H1 (cell line): ENCODE data around the gene PCCA. TPM values are rescaled to one million over a fixed set of nuclear protein-coding genes. Genes with fewer than 3 reads are reported as not detected.

Source experiments
- CTCF ChIA-PET: fragments of 300-600 bp; sonication (Branson Sonifier 250); formaldehyde crosslinking; loops from one replicate; lab custom pipeline; 2021; ENCODE audit not compliant: partially characterized antibody; lab: Charles Lee
- POLR2A ChIA-PET: fragments of 300-600 bp; sonication (Branson Sonifier 250); formaldehyde crosslinking; loops from one replicate; lab custom pipeline; 2021; ENCODE audit warnings: inconsistent platforms; ENCODE audit not compliant: partially characterized antibody; lab: Charles Lee
- DNase-seq, 2 experiments: peaks; one replicate each; pipeline versions ENCODE4 v3.0.0 to v3.0.0-alpha.2; 2010 to 2022; ENCODE audit warnings: low spot score in 2 of 2, low read depth in 1 of 2, mixed read lengths in 1 of 2
- FAIRE-seq: peaks from 2 replicates; lab custom pipeline; 2011; peaks lifted over from hg19 to GRCh38; lab: Jason Lieb, UNC
- H2AFZ ChIP-seq: 2 replicates; pipeline ENCODE4 v1.8.1; 2012; ENCODE audit warnings: low read length, inconsistent platforms
- H2AK5ac ChIP-seq: 2 replicates; pipeline ENCODE4 v1.6.1; 2013; ENCODE audit warnings: low read depth, low read length
- H2BK120ac ChIP-seq: replicated peaks from 2 replicates; pipeline ENCODE3; 2013; ENCODE audit warnings: low read depth, low read length, inconsistent platforms
- H2BK12ac ChIP-seq: 2 replicates; pipeline ENCODE4 v1.6.1; 2013; ENCODE audit warnings: low read depth, low read length
- H2BK15ac ChIP-seq: 2 replicates; pipeline ENCODE4 v1.6.1; 2013; ENCODE audit warnings: low read length
- H2BK20ac ChIP-seq: 2 replicates; pipeline ENCODE4 v1.6.1; 2013; ENCODE audit warnings: low read length
- H2BK5ac ChIP-seq: 2 replicates; pipeline ENCODE4 v1.6.1; 2013; ENCODE audit warnings: low read depth, low read length
- H3K14ac ChIP-seq: 2 replicates; pipeline ENCODE4 v1.6.1; 2013; ENCODE audit warnings: inconsistent platforms; ENCODE audit not compliant: insufficient read length
- H3K18ac ChIP-seq: 2 replicates; pipeline ENCODE4 v1.6.1; 2013; ENCODE audit warnings: low read length; ENCODE audit errors: extremely low read depth
- H3K23ac ChIP-seq: 2 replicates; pipeline ENCODE4 v1.6.1; 2013; ENCODE audit warnings: inconsistent platforms; ENCODE audit not compliant: insufficient read length
- H3K23me2 ChIP-seq: 2 replicates; pipeline ENCODE4 v1.6.1; 2013; ENCODE audit warnings: low read depth, low read length
- H3K27ac ChIP-seq: 2 replicates; pipeline ENCODE4 v1.6.1; 2011; ENCODE audit warnings: low read depth, low read length, inconsistent platforms
- H3K27me3 ChIP-seq, 4 experiments: replicated peaks in 1 of 4; 1 replicate in 1 of 4; 2 replicates in 3 of 4; pipeline versions ENCODE4 v1.6.1 to v1.8.1; 2011 to 2013; ENCODE audit warnings: low read length in 3 of 4, mild to moderate bottlenecking in 3 of 4, inconsistent platforms in 2 of 4, mixed read lengths in 2 of 4, moderate library complexity in 1 of 4; ENCODE audit not compliant: control insufficient read depth in 3 of 4, insufficient read depth in 3 of 4; ENCODE audit errors: extremely low read depth in 1 of 4
- H3K36me3 ChIP-seq, 4 experiments: 2 replicates each; pipeline versions ENCODE4 v1.6.1 to v1.8.1; 2011 to 2013; ENCODE audit warnings: mild to moderate bottlenecking in 4 of 4, low read length in 3 of 4, moderate library complexity in 2 of 4, control low read depth in 1 of 4, inconsistent platforms in 1 of 4; ENCODE audit not compliant: insufficient read depth in 4 of 4, control insufficient read depth in 2 of 4
- H3K4ac ChIP-seq: replicated peaks from 2 replicates; pipeline ENCODE3; 2013; ENCODE audit warnings: low read length, low read depth, mixed read lengths, inconsistent platforms; ENCODE audit not compliant: insufficient read length
- H3K4me1 ChIP-seq, 4 experiments: replicated peaks in 1 of 4; 1 replicate in 1 of 4; 2 replicates in 3 of 4; pipeline versions ENCODE4 v1.6.1 to v1.8.1; 2011 to 2013; ENCODE audit warnings: low read length in 3 of 4, inconsistent platforms in 2 of 4, mixed read lengths in 1 of 4; ENCODE audit not compliant: insufficient read depth in 4 of 4, control insufficient read depth in 3 of 4
- H3K4me2 ChIP-seq, 2 experiments: 2 replicates each; pipeline versions ENCODE4 v1.6.1 to v1.8.1; 2011 to 2013; ENCODE audit warnings: low read depth in 2 of 2, low read length in 2 of 2, control low read depth in 1 of 2, inconsistent platforms in 1 of 2, mild to moderate bottlenecking in 1 of 2; ENCODE audit not compliant: insufficient read depth in 1 of 2
- H3K4me3 ChIP-seq, 4 experiments: fragments of 200-600, 300-600 bp in 1 of 4; sonication (generic), shearing (Covaris generic), sonication (Bioruptor Twin) in 1 of 4; 2 replicates each; pipeline versions ENCODE4 v1.5.1 to v1.8.1; 2011 to 2016; ENCODE audit warnings: low read length in 4 of 4, low read depth in 3 of 4, control low read depth in 2 of 4, inconsistent platforms in 2 of 4, mild to moderate bottlenecking in 2 of 4, mixed read lengths in 1 of 4, moderate library complexity in 1 of 4; ENCODE audit not compliant: insufficient read depth in 2 of 4; ENCODE audit errors: extremely low read depth in 1 of 4
- H3K56ac ChIP-seq: replicated peaks from 2 replicates; pipeline ENCODE3; 2013; ENCODE audit warnings: low read depth, mild to moderate bottlenecking, mixed read lengths, low read length, inconsistent platforms; ENCODE audit not compliant: insufficient read length
- H3K79me1 ChIP-seq: 2 replicates; pipeline ENCODE4 v1.6.1; 2013; ENCODE audit warnings: low read depth, low read length, control low read depth
- H3K79me2 ChIP-seq, 2 experiments: 2 replicates each; pipeline versions ENCODE4 v1.6.1 to v1.8.1; 2012 to 2013; ENCODE audit warnings: low read length in 2 of 2, mild to moderate bottlenecking in 2 of 2, inconsistent platforms in 1 of 2; ENCODE audit not compliant: insufficient read depth in 2 of 2, control insufficient read depth in 1 of 2
- H3K9ac ChIP-seq, 4 experiments: replicated peaks in 1 of 4; 1 replicate in 1 of 4; 2 replicates in 3 of 4; pipeline versions ENCODE4 v1.6.1 to v1.8.1; 2011 to 2013; ENCODE audit warnings: low read depth in 3 of 4, low read length in 3 of 4, control low read depth in 2 of 4, mild to moderate bottlenecking in 2 of 4, moderate library complexity in 2 of 4, inconsistent platforms in 1 of 4; ENCODE audit errors: extremely low read depth in 1 of 4
- H3K9me3 ChIP-seq, 2 experiments: 2 replicates each; pipeline versions ENCODE4 v1.6.1 to v1.8.1; 2012 to 2013; ENCODE audit warnings: mild to moderate bottlenecking in 2 of 2, moderate library complexity in 2 of 2, control low read depth in 1 of 2, inconsistent platforms in 1 of 2, low read depth in 1 of 2, low read length in 1 of 2, mixed read lengths in 1 of 2; ENCODE audit not compliant: insufficient read depth in 2 of 2
- H4K20me1 ChIP-seq, 2 experiments: replicated peaks in 1 of 2; 2 replicates each; pipeline versions ENCODE3 to v1.8.1; 2011 to 2013; ENCODE audit warnings: inconsistent platforms in 2 of 2, low read length in 2 of 2, mild to moderate bottlenecking in 1 of 2; ENCODE audit not compliant: insufficient read depth in 2 of 2, control insufficient read depth in 1 of 2
- H4K5ac ChIP-seq: 2 replicates; pipeline ENCODE4 v1.6.1; 2013; ENCODE audit warnings: low read length, low read depth, mixed read lengths, inconsistent platforms; ENCODE audit not compliant: insufficient read length
- H4K8ac ChIP-seq: 2 replicates; pipeline ENCODE4 v1.8.0; 2013; ENCODE audit warnings: mild to moderate bottlenecking, moderate library complexity, low read length, inconsistent platforms; ENCODE audit not compliant: insufficient read depth; ENCODE audit errors: extremely low read depth
- H4K91ac ChIP-seq: replicated peaks from 2 replicates; pipeline ENCODE3; 2013; ENCODE audit warnings: low read length, mixed read lengths, inconsistent platforms; ENCODE audit not compliant: insufficient read length
- POLR2A ChIP-seq, 2 experiments: IDR thresholded peaks; 1 replicate in 1 of 2; 2 replicates in 1 of 2; pipeline ENCODE4 v1.6.1; 2011; ENCODE audit warnings: low read depth in 2 of 2, low read length in 2 of 2, mild to moderate bottlenecking in 2 of 2; ENCODE audit errors: control extremely low read depth in 1 of 2
- SIN3A ChIP-seq, 2 experiments: IDR thresholded peaks in 1 of 2; conservative IDR thresholded peaks in 1 of 2; 2 replicates each; pipeline ENCODE4 v1.6.1; 2011 to 2012; ENCODE audit warnings: low read length in 2 of 2, improper control_type of control experiment in 1 of 2, low read depth in 1 of 2, mild to moderate bottlenecking in 1 of 2
- SP4 ChIP-seq: IDR thresholded peaks from 2 replicates; pipeline ENCODE4 v1.6.1; 2012; ENCODE audit warnings: low read length, inconsistent platforms
- USF2 ChIP-seq: IDR thresholded peaks from 2 replicates; pipeline ENCODE4 v1.6.1; 2011; ENCODE audit warnings: low read length, improper control_type of control experiment
- whole genome bisulfite sequencing, 2 experiments: shearing (Covaris generic) in 1 of 2; methylation state at CpG; one replicate each; pipeline versions ENCODE4 v1.1.6 to v1.1.7; 2013 to 2015; ENCODE audit warnings: low lambda C conversion rate in 2 of 2, mixed read lengths in 2 of 2, inconsistent platforms in 1 of 2, low coverage in 1 of 2, missing lambda C conversion rate in 1 of 2; ENCODE audit not compliant: insufficient replicate concordance in 2 of 2, insufficient coverage in 1 of 2, insufficient read length in 1 of 2; ENCODE audit errors: extremely low coverage in 1 of 2, missing lambda C conversion rate in 1 of 2; 5-methylcytosine and 5-hydroxymethylcytosine counted together
- polyA plus RNA-seq, 7 experiments: library from polyadenylated mRNA; depleted of rRNA in 3 of 7; stranded (reverse) in 5 of 7; unstranded in 2 of 7; fragments of >200 nt in 5 of 7; fragments of 200-250 nt in 2 of 7; gene quantifications; 1 replicate in 5 of 7; 2 replicates in 1 of 7; 4 replicates in 1 of 7; pipeline versions ENCODE4 v1.2.1 to v1.2.3, GENCODE V29; 2011 to 2013; ENCODE audit warnings: missing spikeins in 2 of 7, mixed read lengths in 2 of 7
- total RNA-seq: library from RNA; stranded (reverse); fragmentation: NEBNext Ultra II Directional; extraction: Animal tissue kit (Norgen Biotek cat#: 25700); gene quantifications from 2 replicates; pipeline ENCODE4 v1.2.1, GENCODE V29; 2021
- TF ChIP-seq, protein P1 (sequence below): IDR thresholded peaks from 2 replicates; pipeline ENCODE4 v1.6.1; 2011; ENCODE audit warnings: low read depth, mild to moderate bottlenecking, low read length; ENCODE audit not compliant: insufficient read depth

Gene PCCA
- total and polyA plus RNA-seq, 2 of the 8 experiments (the other 6 are each of a cell fraction or from before 2014, with no cell fraction given) = 18.4 to 49.8 TPM

- H3K56ac ChIP-seq = no peak overlapping the region
- H2BK12ac ChIP-seq = no peak overlapping the region; the same call in 1 of the 2 replicates
- no peak overlapping the region for H4K8ac ChIP-seq
- 92% methylated on average over 21 of the region's 22 CpGs; no CpG with 5 or more reads in 1 of the 2 experiments for WGBS, 2 experiments
- H4K20me1 ChIP-seq = no peaks in the 10 kb centered on the region
- H2BK5ac ChIP-seq = no peak overlapping the region
- no peaks in the 10 kb centered on the region for H3K9me3 ChIP-seq
- H3K27me3 ChIP-seq = no peaks in the 10 kb centered on the region; a peak in 1 of 7 replicates
- TF ChIP-seq, protein P1, sequence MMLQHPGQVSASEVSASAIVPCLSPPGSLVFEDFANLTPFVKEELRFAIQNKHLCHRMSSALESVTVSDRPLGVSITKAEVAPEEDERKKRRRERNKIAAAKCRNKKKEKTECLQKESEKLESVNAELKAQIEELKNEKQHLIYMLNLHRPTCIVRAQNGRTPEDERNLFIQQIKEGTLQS = no peak
- TF ChIP-seq USF2 (no peak), POLR2A (IDR thresholded peaks at IDR 0.05; ENCODE audit: control extremely low read depth in 1 of 2, low read depth in 2 of 2, low read length in 2 of 2) (no peak), SIN3A (conservative IDR thresholded peaks at IDR 0.05 in 1 of 2, IDR thresholded peaks at IDR 0.05 in 1 of 2; ENCODE audit: low read depth in 1 of 2, low read length in 2 of 2) (no peak), SP4 (no peak)
- TF ChIP-seq, all 59 proteins: peak for 0
- H3K4me2 ChIP-seq = no peak overlapping the region
- no peak overlapping the region for H3K9ac ChIP-seq
- DNase-seq = peak in 1 of 2 experiments; percentile 42
- H3K79me1 ChIP-seq = no peaks in the 10 kb centered on the region
- H2BK20ac ChIP-seq = no peak overlapping the region
- no peak for FAIRE-seq
- ChIA-PET POLR2A (no interaction called here), CTCF (interaction anchor here (0.9 to 1.7 kb wide), 3 partner anchors 28 to 65 kb away, joined by 3 to 4 read pairs (median 3); no protein-coding TSS in a partner anchor)
- no peak overlapping the region for H3K4me3 ChIP-seq
- H3K36me3 ChIP-seq = no peaks in the 10 kb centered on the region; a peak in 1 of 8 replicates
- no peaks in the 10 kb centered on the region; the same call in 1 of the 2 replicates for H3K23me2 ChIP-seq
- no peak overlapping the region for H3K27ac ChIP-seq
- no peak overlapping the region for H2BK120ac ChIP-seq
- H4K91ac ChIP-seq = no peak overlapping the region
- H3K14ac ChIP-seq = no peak overlapping the region
- H2BK15ac ChIP-seq = 0 out of 2 replicates have a peak overlapping the region, but pooled peaks have one; percentile 65
- no peaks in the 10 kb centered on the region for H3K79me2 ChIP-seq
- peaks cover 0 to 3% (median 0%) of the 10 kb centered on the region in 4 experiments; a peak in 5 of 7 replicates for H3K4me1 ChIP-seq
- no peak overlapping the region for H3K18ac ChIP-seq
- no peak overlapping the region for H3K4ac ChIP-seq
- H2AFZ ChIP-seq = no peak overlapping the region
- H3K23ac ChIP-seq = no peak overlapping the region
- H4K5ac ChIP-seq = no peak overlapping the region
- no peak overlapping the region for H2AK5ac ChIP-seq
Measured at GRCh38 chr13:100544866-100545683, 456.2 kb downstream of the PCCA start.
